ENCODE measurements around the gene PRKD3.

GRCh38 chr2:37356299-37356698, 31.7 kb upstream of the PRKD3 start:
- TF ChIP-seq CTCF (IDR thresholded peaks at IDR 0.05) (no peak), POLR2A (IDR thresholded peaks at IDR 0.05) (no peak)

Measured in vagina (tissue), 2 donors.